ENCODE results near the gene GANC.

The GANC gene

GRCh38 chr15:42345504-42345903, 72.5 kb downstream of the GANC start:
- no peak for TF ChIP-seq CTCF (IDR thresholded peaks at IDR 0.05; ENCODE audit: low read depth, low read length)

GRCh38 chr15:42348083-42348482, 75.1 kb downstream of the GANC start:
- H3K4me3 ChIP-seq (ENCODE audit: low read depth, low read length) = no peak overlapping the region
- no peak for TF ChIP-seq CTCF (IDR thresholded peaks at IDR 0.05; ENCODE audit: low read depth, low read length)

More at GRCh38 chr15:42345504-42345903, 72.5 kb downstream of the GANC start:
- no peak overlapping the region for H3K4me3 ChIP-seq (ENCODE audit: low read depth, low read length)

GRCh38 chr15:42349186-42349585, 76.2 kb downstream of the GANC start:
- no peak for TF ChIP-seq CTCF (IDR thresholded peaks at IDR 0.05; ENCODE audit: low read depth, low read length)
- H3K4me3 ChIP-seq (ENCODE audit: low read depth, low read length) = no peak overlapping the region

- no peak overlapping the region for H3K4me3 ChIP-seq (ENCODE audit: low read depth, low read length)
Measured at GRCh38 chr15:42352401-42352800, 79.4 kb downstream of the GANC start.

GRCh38 chr15:42353061-42353460, 80.1 kb downstream of the GANC start:
- no peak overlapping the region for H3K4me3 ChIP-seq (ENCODE audit: low read depth, low read length)
- TF ChIP-seq CTCF (IDR thresholded peaks at IDR 0.05; ENCODE audit: low read depth, low read length) = no peak

More at GRCh38 chr15:42352401-42352800, 79.4 kb downstream of the GANC start:
- no peak for TF ChIP-seq CTCF (IDR thresholded peaks at IDR 0.05; ENCODE audit: low read depth, low read length)

- TF ChIP-seq CTCF (IDR thresholded peaks at IDR 0.05; ENCODE audit: low read depth, low read length) = no peak
- no peak overlapping the region for H3K4me3 ChIP-seq (ENCODE audit: low read depth, low read length)
Measured at GRCh38 chr15:42354824-42355223, 81.8 kb downstream of the GANC start.

GRCh38 chr15:42355291-42355690, 82.3 kb downstream of the GANC start:
- no peak for TF ChIP-seq CTCF (IDR thresholded peaks at IDR 0.05; ENCODE audit: low read depth, low read length)
- no peak overlapping the region for H3K4me3 ChIP-seq (ENCODE audit: low read depth, low read length)

All from WI38 (cell line).